Naive thymus-derived CD4-positive, alpha-beta T cell (primary cell): ENCODE measurements around the gene TEKTIP1. TPM values are rescaled to one million over a fixed set of nuclear protein-coding genes. Genes with fewer than 3 reads are reported as not detected.
"Not testable (repeated sequence)": the region's sequence is repeated elsewhere in the genome, so short reads cannot be mapped to it uniquely, and the experiment has no call there.

Experiments used
- ATAC-seq: fragments of 150-1000 bp; cut with Tn5 transposase; 2 replicates; pipeline ENCODE4 v1.10.0; 2021; ENCODE audit warnings: mild to moderate bottlenecking, moderate library complexity
- CTCF ChIA-PET: fragments of 350-600 bp; sonication (Branson Sonifier 250); formaldehyde crosslinking; loops from one replicate; lab custom pipeline; 2021; ENCODE audit warnings: antibody characterized with exemption; lab: Charles Lee
- POLR2A ChIA-PET: fragments of 350-600 bp; sonication (Branson Sonifier 250); formaldehyde crosslinking; loops from one replicate; lab custom pipeline; 2021; ENCODE audit warnings: antibody characterized with exemption, inconsistent platforms; lab: Charles Lee
- DNase-seq, 9 donors: peaks; one replicate each; pipeline versions ENCODE4 v3.0.0 to v3.0.0-alpha.2; 2020 to 2022; ENCODE audit warnings: mixed read lengths in 1 of 9
- H3K27ac ChIP-seq: one replicate; pipeline ENCODE4 v1.7.0; 2013; ENCODE audit warnings: mild to moderate bottlenecking, low read depth, low read length, moderate library complexity
- H3K27me3 ChIP-seq, 2 donors: one replicate each; pipeline ENCODE4 v1.7.0; 2013; ENCODE audit warnings: low read length in 2 of 2, mild to moderate bottlenecking in 2 of 2, moderate library complexity in 2 of 2; ENCODE audit not compliant: control insufficient read depth in 2 of 2, insufficient read depth in 2 of 2
- H3K36me3 ChIP-seq, 3 experiments: 1 replicate in 2 of 3; 2 replicates in 1 of 3; pipeline ENCODE4 v1.7.0; 2013; ENCODE audit warnings: low read length in 3 of 3, mild to moderate bottlenecking in 3 of 3, moderate library complexity in 1 of 3; ENCODE audit not compliant: insufficient read depth in 3 of 3, control insufficient read depth in 2 of 3
- H3K4me1 ChIP-seq, 2 donors: one replicate each; pipeline ENCODE4 v1.7.0; 2013; ENCODE audit warnings: low read length in 2 of 2, mild to moderate bottlenecking in 2 of 2, moderate library complexity in 1 of 2; ENCODE audit not compliant: control insufficient read depth in 2 of 2, insufficient read depth in 2 of 2
- H3K4me3 ChIP-seq: 2 replicates; pipeline ENCODE4 v1.7.0; 2013; ENCODE audit warnings: mild to moderate bottlenecking, low read length
- H3K9me3 ChIP-seq, 3 experiments: 1 replicate in 2 of 3; 2 replicates in 1 of 3; pipeline ENCODE4 v1.7.0; 2013; ENCODE audit warnings: low read length in 3 of 3; ENCODE audit not compliant: control insufficient read depth in 2 of 3
- H3K27ac Mint-ChIP-seq, 9 donors: one replicate each; pipeline ENCODE4 v1.8.0; 2020 to 2022; ENCODE audit warnings: mixed read lengths in 9 of 9, mild to moderate bottlenecking in 8 of 9, moderate library complexity in 5 of 9, inconsistent platforms in 2 of 9
- H3K27me3 Mint-ChIP-seq, 5 donors: one replicate each; pipeline ENCODE4 v1.8.0; 2021 to 2022; ENCODE audit warnings: mixed read lengths in 5 of 5, mild to moderate bottlenecking in 1 of 5
- H3K36me3 Mint-ChIP-seq, 5 donors: one replicate each; pipeline ENCODE4 v1.8.0; 2020 to 2022; ENCODE audit warnings: mixed read lengths in 5 of 5, mild to moderate bottlenecking in 3 of 5, inconsistent platforms in 1 of 5
- H3K4me1 Mint-ChIP-seq, 7 donors: one replicate each; pipeline ENCODE4 v1.8.0; 2020 to 2022; ENCODE audit warnings: mixed read lengths in 7 of 7, mild to moderate bottlenecking in 3 of 7, inconsistent platforms in 1 of 7
- H3K4me3 Mint-ChIP-seq, 10 donors: one replicate each; pipeline ENCODE4 v1.8.0; 2020 to 2022; ENCODE audit warnings: mild to moderate bottlenecking in 10 of 10, mixed read lengths in 10 of 10, moderate library complexity in 6 of 10, inconsistent platforms in 2 of 10
- H3K9me3 Mint-ChIP-seq, 11 donors: one replicate each; pipeline ENCODE4 v1.8.0; 2020 to 2022; ENCODE audit warnings: mixed read lengths in 11 of 11, mild to moderate bottlenecking in 4 of 11, inconsistent platforms in 1 of 11, moderate library complexity in 1 of 11
- intact Hi-C, 2 donors: fragments of 100-400 bp; cut with micrococcal nuclease; formaldehyde crosslinking; loops; one replicate each; pipeline ENCODE4 v1.15.1; 2023
- polyA plus RNA-seq, 2 donors: library from polyadenylated mRNA; unstranded; fragments of 300-500 nt; fragmentation: Illumina TruSeq; gene quantifications; one replicate each; pipeline ENCODE4 v1.2.3, GENCODE V29; 2021
- total RNA-seq, 6 experiments: library from RNA in 5 of 6; stranded (reverse) in 5 of 6; gene quantifications; 1 replicate in 5 of 6; 2 replicates in 1 of 6; pipeline ENCODE4 v1.2.3 and lab custom pipeline; 2021 to 2026

TEKTIP1 gene
- total and polyA plus RNA-seq, 7 experiments from 2014 or later = 5.6 to 11.5 (median 10.6) TPM; not detected in 2

- Histone ChIP-seq H3K27ac (no peak overlapping the region), H3K4me3 (no peak overlapping the region), H3K4me1 (no peaks in the 10 kb centered on the region), H3K27me3 (no peaks in the 10 kb centered on the region), H3K9me3 (no peaks in the 10 kb centered on the region), H3K36me3 (peaks cover 0 to 82% (median 18%) of the 10 kb centered on the region in 3 experiments)
- POLR2A ChIA-PET = interaction anchor here (0.8 kb wide), 1 partner anchor 99 kb away, joined by 5 read pairs; no protein-coding TSS in a partner anchor
- peaks cover 0 to 3% (median 0%) of the 10 kb centered on the region in 7 donors for H3K4me1 Mint-ChIP-seq
- no peaks in the 10 kb centered on the region for H3K9me3 Mint-ChIP-seq
- ATAC-seq (no peak), DNase-seq (no peak)
- CTCF ChIA-PET = no interaction called here
- H3K36me3 Mint-ChIP-seq = peaks cover 0 to 16% (median 4%) of the 10 kb centered on the region in 5 donors
- no peak overlapping the region for H3K27ac Mint-ChIP-seq
- no peak overlapping the region for H3K4me3 Mint-ChIP-seq
- intact Hi-C loops = no loop called here
- no peaks in the 10 kb centered on the region for H3K27me3 Mint-ChIP-seq
Measured at GRCh38 chr19:3526507-3527237, 12.3 kb upstream of the TEKTIP1 start.

- Histone ChIP-seq H3K9me3 (no peaks in the 10 kb centered on the region), H3K27ac (no peak overlapping the region), H3K4me3 (no peak overlapping the region), H3K4me1 (no peaks in the 10 kb centered on the region), H3K27me3 (no peaks in the 10 kb centered on the region), H3K36me3 (peaks cover 0 to 86% (median 18%) of the 10 kb centered on the region in 3 experiments)
- no peak for ATAC-seq
- no peak overlapping the region for H3K27ac Mint-ChIP-seq
- ChIA-PET CTCF (no interaction called here), POLR2A (interaction anchor here (0.6 to 0.8 kb wide), 2 partner anchors 98 to 195 kb away, joined by 3 to 5 read pairs; no protein-coding TSS in a partner anchor)
- H3K36me3 Mint-ChIP-seq = peaks cover 0 to 16% (median 4%) of the 10 kb centered on the region in 5 donors
- no peak overlapping the region for H3K4me3 Mint-ChIP-seq
- DNase-seq = no peak
- no peaks in the 10 kb centered on the region for H3K27me3 Mint-ChIP-seq
- H3K4me1 Mint-ChIP-seq = no peaks in the 10 kb centered on the region
- intact Hi-C loops = no loop called here
- no peaks in the 10 kb centered on the region for H3K9me3 Mint-ChIP-seq
Measured at GRCh38 chr19:3527238-3527910, 11.6 kb upstream of the TEKTIP1 start.

GRCh38 chr19:3528080-3528479, 10.9 kb upstream of the TEKTIP1 start:
- DNase-seq (no peak), ATAC-seq (no peak)
- POLR2A ChIA-PET = interaction anchor here (0.6 kb wide), 1 partner anchor 194 kb away, joined by 3 read pairs; no protein-coding TSS in a partner anchor
- no peaks in the 10 kb centered on the region for H3K4me1 Mint-ChIP-seq
- Histone ChIP-seq H3K4me1 (no peaks in the 10 kb centered on the region), H3K36me3 (peaks cover 0 to 86% (median 18%) of the 10 kb centered on the region in 3 experiments), H3K27ac (no peak overlapping the region), H3K4me3 (no peak overlapping the region), H3K9me3 (no peaks in the 10 kb centered on the region), H3K27me3 (no peaks in the 10 kb centered on the region)
- H3K36me3 Mint-ChIP-seq = peaks cover 0 to 16% (median 4%) of the 10 kb centered on the region in 5 donors
- H3K9me3 Mint-ChIP-seq = no peaks in the 10 kb centered on the region
- peak overlapping the region in 1 of 9 donors; percentile 41 for H3K27ac Mint-ChIP-seq
- H3K4me3 Mint-ChIP-seq = no peak overlapping the region
- H3K27me3 Mint-ChIP-seq = no peaks in the 10 kb centered on the region
- intact Hi-C loops = no loop called here
- CTCF ChIA-PET = no interaction called here

GRCh38 chr19:3528539-3529211, 10.3 kb upstream of the TEKTIP1 start:
- ATAC-seq = no peak
- Histone ChIP-seq H3K27ac (no peak overlapping the region), H3K36me3 (peaks cover 0 to 86% (median 13%) of the 10 kb centered on the region in 3 experiments), H3K27me3 (no peaks in the 10 kb centered on the region), H3K4me3 (no peak overlapping the region), H3K9me3 (no peaks in the 10 kb centered on the region), H3K4me1 (no peaks in the 10 kb centered on the region)
- POLR2A ChIA-PET = no interaction called here
- intact Hi-C loops = no loop called here
- no peaks in the 10 kb centered on the region for H3K27me3 Mint-ChIP-seq
- no peaks in the 10 kb centered on the region for H3K9me3 Mint-ChIP-seq
- no peak overlapping the region for H3K4me3 Mint-ChIP-seq
- H3K27ac Mint-ChIP-seq = no peak overlapping the region
- CTCF ChIA-PET = no interaction called here
- no peak for DNase-seq
- peaks cover 0 to 19% (median 4%) of the 10 kb centered on the region in 5 donors for H3K36me3 Mint-ChIP-seq
- H3K4me1 Mint-ChIP-seq = no peaks in the 10 kb centered on the region

- H3K27ac Mint-ChIP-seq, H3K4me3 ChIP-seq, H3K27me3 Mint-ChIP-seq, CTCF ChIA-PET, H3K4me1 Mint-ChIP-seq, POLR2A ChIA-PET, DNase-seq, intact Hi-C loops, H3K4me3 Mint-ChIP-seq, H3K9me3 Mint-ChIP-seq, H3K9me3 ChIP-seq, H3K4me1 ChIP-seq, H3K27ac ChIP-seq, H3K27me3 ChIP-seq, ATAC-seq: not testable (repeated sequence)
- H3K36me3 Mint-ChIP-seq = peaks cover 0 to 15% (median 4%) of the 10 kb centered on the region in 5 donors
- H3K36me3 ChIP-seq = peaks cover 0 to 86% (median 11%) of the 10 kb centered on the region in 3 experiments
Measured at GRCh38 chr19:3529299-3529698, 9.7 kb upstream of the TEKTIP1 start.

GRCh38 chr19:3530389-3530788, 8.6 kb upstream of the TEKTIP1 start:
- no peak overlapping the region for H3K4me3 ChIP-seq
- Mint-ChIP-seq H3K27ac (no peak overlapping the region), H3K27me3 (no peaks in the 10 kb centered on the region), H3K4me3 (no peak overlapping the region), H3K9me3 (no peaks in the 10 kb centered on the region), H3K36me3 (peaks cover 0 to 16% (median 0%) of the 10 kb centered on the region in 5 donors), H3K4me1 (peaks cover 0 to 2% (median 0%) of the 10 kb centered on the region in 7 donors)
- DNase-seq (no peak), ATAC-seq (no peak)
- no peaks in the 10 kb centered on the region for H3K4me1 ChIP-seq
- H3K27ac ChIP-seq = no peak overlapping the region
- peaks cover 0 to 88% (median 11%) of the 10 kb centered on the region in 3 experiments for H3K36me3 ChIP-seq
- CTCF ChIA-PET = no interaction called here
- intact Hi-C loops = no loop called here
- no peaks in the 10 kb centered on the region for H3K27me3 ChIP-seq
- POLR2A ChIA-PET = interaction anchor here (0.7 kb wide), 1 partner anchor 1292 kb away, joined by 3 read pairs; no protein-coding TSS in a partner anchor
- H3K9me3 ChIP-seq = no peaks in the 10 kb centered on the region
